Skeletal muscle tissue (tissue), 4 donors: ENCODE data around the gene PPP2R3C. TPM values are rescaled to one million over a fixed set of nuclear protein-coding genes. Genes with fewer than 3 reads are reported as not detected.
"Not testable (repeated sequence)": the region's sequence is repeated elsewhere in the genome, so short reads cannot be mapped to it uniquely, and the experiment has no call there.

Source experiments
- H3K27ac ChIP-seq: one replicate; pipeline ENCODE4 v1.7.0; 2013; ENCODE audit warnings: mild to moderate bottlenecking, low read depth, low read length, inconsistent platforms
- H3K27me3 ChIP-seq, 3 donors: one replicate each; pipeline ENCODE4 v1.7.0; 2013; ENCODE audit warnings: low read length in 3 of 3; ENCODE audit not compliant: control insufficient read depth in 3 of 3, insufficient read depth in 3 of 3
- H3K36me3 ChIP-seq, 3 donors: one replicate each; pipeline ENCODE4 v1.7.0; 2013; ENCODE audit warnings: low read length in 3 of 3; ENCODE audit not compliant: control insufficient read depth in 3 of 3, insufficient read depth in 3 of 3
- H3K4me1 ChIP-seq, 3 donors: one replicate each; pipeline ENCODE4 v1.7.0; 2013; ENCODE audit warnings: low read length in 3 of 3, mild to moderate bottlenecking in 3 of 3; ENCODE audit not compliant: control insufficient read depth in 3 of 3, insufficient read depth in 3 of 3
- H3K4me3 ChIP-seq, 3 donors: one replicate each; pipeline ENCODE4 v1.7.0; 2013; ENCODE audit warnings: low read length in 3 of 3
- H3K9ac ChIP-seq, 3 donors: one replicate each; pipeline ENCODE4 v1.7.0; 2013; ENCODE audit warnings: low read length in 3 of 3, mild to moderate bottlenecking in 3 of 3, moderate library complexity in 2 of 3, low read depth in 1 of 3
- H3K9me3 ChIP-seq, 3 donors: one replicate each; pipeline ENCODE4 v1.7.0; 2013; ENCODE audit warnings: low read length in 3 of 3; ENCODE audit not compliant: control insufficient read depth in 3 of 3
- total RNA-seq: library from RNA; depleted of rRNA; stranded (reverse); fragments of >200 nt; gene quantifications from one replicate; pipeline ENCODE4 v1.2.3, GENCODE V29; 2014
- donor health status: Osteomylitis.

Gene PPP2R3C
- total RNA-seq, 1 donor from 2014 or later = 52.7 TPM

- Histone ChIP-seq H3K4me1 (peaks cover 0 to 4% (median 0%) of the 10 kb centered on the region in 3 donors), H3K9me3 (no peaks in the 10 kb centered on the region), H3K9ac (no peak overlapping the region)
Observed at GRCh38 chr14:35154016-35154415, 32.2 kb upstream of the PPP2R3C start.

GRCh38 chr14:35152531-35152930 is 30.7 kb upstream of the PPP2R3C start:
- not testable (repeated sequence) for H3K4me1 ChIP-seq, H3K36me3 ChIP-seq, H3K4me3 ChIP-seq, H3K27me3 ChIP-seq, H3K27ac ChIP-seq, H3K9me3 ChIP-seq, H3K9ac ChIP-seq

More at GRCh38 chr14:35154016-35154415, 32.2 kb upstream of the PPP2R3C start:
- Histone ChIP-seq H3K36me3 (peaks cover 0 to 2% (median 0%) of the 10 kb centered on the region in 3 donors), H3K27ac (no peak overlapping the region), H3K4me3 (no peak overlapping the region), H3K27me3 (no peaks in the 10 kb centered on the region)

- no peak overlapping the region for H3K27ac ChIP-seq
- H3K4me1 ChIP-seq = no peaks in the 10 kb centered on the region
Observed at GRCh38 chr14:35149239-35149638, 27.4 kb upstream of the PPP2R3C start.

GRCh38 chr14:35147711-35148110 is 25.9 kb upstream of the PPP2R3C start:
- H3K9ac ChIP-seq = no peak overlapping the region
- H3K9me3 ChIP-seq = no peaks in the 10 kb centered on the region
- H3K27me3 ChIP-seq = no peaks in the 10 kb centered on the region
- no peaks in the 10 kb centered on the region for H3K4me1 ChIP-seq
- no peaks in the 10 kb centered on the region for H3K36me3 ChIP-seq
- no peak overlapping the region for H3K27ac ChIP-seq
- H3K4me3 ChIP-seq = no peak overlapping the region

More at GRCh38 chr14:35149239-35149638, 27.4 kb upstream of the PPP2R3C start:
- Histone ChIP-seq H3K27me3 (no peaks in the 10 kb centered on the region), H3K4me3 (no peak overlapping the region), H3K9me3 (no peaks in the 10 kb centered on the region), H3K36me3 (no peaks in the 10 kb centered on the region), H3K9ac (no peak overlapping the region)

GRCh38 chr14:35147186-35147585 is 25.4 kb upstream of the PPP2R3C start:
- no peaks in the 10 kb centered on the region for H3K4me1 ChIP-seq
- H3K27me3 ChIP-seq = no peaks in the 10 kb centered on the region
- no peak overlapping the region for H3K27ac ChIP-seq
- no peaks in the 10 kb centered on the region for H3K36me3 ChIP-seq
- H3K9me3 ChIP-seq = no peaks in the 10 kb centered on the region
- no peak overlapping the region for H3K9ac ChIP-seq
- no peak overlapping the region for H3K4me3 ChIP-seq

- no peak overlapping the region for H3K27ac ChIP-seq
- H3K4me3 ChIP-seq = no peak overlapping the region
- H3K4me1 ChIP-seq = no peaks in the 10 kb centered on the region
- no peaks in the 10 kb centered on the region for H3K36me3 ChIP-seq
- no peaks in the 10 kb centered on the region for H3K9me3 ChIP-seq
- H3K9ac ChIP-seq = no peak overlapping the region
- no peaks in the 10 kb centered on the region for H3K27me3 ChIP-seq
Observed at GRCh38 chr14:35146711-35147149, 24.9 kb upstream of the PPP2R3C start.

GRCh38 chr14:35144029-35144428 is 22.2 kb upstream of the PPP2R3C start:
- Histone ChIP-seq H3K27ac (no peak overlapping the region), H3K27me3 (no peaks in the 10 kb centered on the region), H3K4me3 (no peak overlapping the region), H3K9ac (no peak overlapping the region), H3K9me3 (no peaks in the 10 kb centered on the region), H3K4me1 (no peaks in the 10 kb centered on the region), H3K36me3 (no peaks in the 10 kb centered on the region)

- Histone ChIP-seq H3K27me3 (no peaks in the 10 kb centered on the region), H3K36me3 (no peaks in the 10 kb centered on the region), H3K4me3 (no peak overlapping the region), H3K27ac (no peak overlapping the region), H3K9me3 (no peaks in the 10 kb centered on the region), H3K9ac (no peak overlapping the region), H3K4me1 (no peaks in the 10 kb centered on the region)
Observed at GRCh38 chr14:35140718-35141581, 19.2 kb upstream of the PPP2R3C start.

GRCh38 chr14:35138585-35138984 is 16.8 kb upstream of the PPP2R3C start:
- H3K9ac ChIP-seq = no peak overlapping the region
- H3K4me3 ChIP-seq = no peak overlapping the region
- H3K27me3 ChIP-seq = no peaks in the 10 kb centered on the region
- no peaks in the 10 kb centered on the region for H3K9me3 ChIP-seq
- peaks cover 0 to 6% (median 0%) of the 10 kb centered on the region in 3 donors for H3K36me3 ChIP-seq
- no peak overlapping the region for H3K27ac ChIP-seq
- no peaks in the 10 kb centered on the region for H3K4me1 ChIP-seq

GRCh38 chr14:35134329-35135123 is 12.7 kb upstream of the PPP2R3C start:
- no peak overlapping the region for H3K4me3 ChIP-seq
- no peaks in the 10 kb centered on the region for H3K4me1 ChIP-seq
- H3K9me3 ChIP-seq = no peaks in the 10 kb centered on the region
- no peaks in the 10 kb centered on the region for H3K27me3 ChIP-seq
- peaks cover 0 to 6% (median 3%) of the 10 kb centered on the region in 3 donors for H3K36me3 ChIP-seq
- no peak overlapping the region for H3K9ac ChIP-seq
- H3K27ac ChIP-seq = no peak overlapping the region
